Endodermal cell (in vitro differentiated cells): ENCODE data around the gene SORCS2. TPM values are rescaled to one million over a fixed set of nuclear protein-coding genes. Genes with fewer than 3 reads are reported as not detected.
A peak's percentile ranks its signal among the peaks of the same experiment; 100 is the strongest.

Source experiments
- DNase-seq: peaks from one replicate; pipeline ENCODE4 v3.0.0-alpha.2; 2017
- H3K27ac ChIP-seq: 2 replicates; pipeline ENCODE4 v1.5.1; 2013; ENCODE audit warnings: mild to moderate bottlenecking, low read depth, low read length, moderate library complexity
- H3K27me3 ChIP-seq: 2 replicates; pipeline ENCODE4 v1.6.1; 2013; ENCODE audit warnings: mild to moderate bottlenecking, low read length, moderate library complexity; ENCODE audit not compliant: insufficient read depth, control insufficient read depth, poor library complexity, severe bottlenecking
- H3K36me3 ChIP-seq: 2 replicates; pipeline ENCODE4 v1.7.0; 2013; ENCODE audit warnings: mild to moderate bottlenecking, low read length, moderate library complexity; ENCODE audit not compliant: control insufficient read depth, insufficient read depth
- H3K4me1 ChIP-seq: one replicate; pipeline ENCODE4 v1.7.0; 2013; ENCODE audit warnings: low read length; ENCODE audit not compliant: control insufficient read depth, insufficient read depth
- H3K4me3 ChIP-seq: 2 replicates; pipeline ENCODE4 v1.5.1; 2013; ENCODE audit warnings: mild to moderate bottlenecking, low read length, moderate library complexity
- H3K9ac ChIP-seq: 2 replicates; pipeline ENCODE4 v1.6.1; 2013; ENCODE audit warnings: mild to moderate bottlenecking, low read length, moderate library complexity; ENCODE audit not compliant: poor library complexity, severe bottlenecking; ENCODE audit errors: extremely low read depth
- H3K9me3 ChIP-seq: 2 replicates; pipeline ENCODE4 v1.6.1; 2013; ENCODE audit warnings: mild to moderate bottlenecking, low read length, moderate library complexity; ENCODE audit not compliant: control insufficient read depth
- H3K27ac Mint-ChIP-seq: 2 replicates; pipeline ENCODE4 v1.8.0; 2020; ENCODE audit warnings: mixed read lengths
- H3K27me3 Mint-ChIP-seq: 2 replicates; pipeline ENCODE4 v1.8.0; 2021; ENCODE audit warnings: mild to moderate bottlenecking, mixed read lengths; ENCODE audit not compliant: insufficient read depth
- H3K36me3 Mint-ChIP-seq: 2 replicates; pipeline ENCODE4 v1.8.0; 2020; ENCODE audit warnings: low read depth, mixed read lengths
- H3K4me1 Mint-ChIP-seq: 2 replicates; pipeline ENCODE4 v1.8.0; 2020; ENCODE audit warnings: mixed read lengths
- H3K4me3 Mint-ChIP-seq: 2 replicates; pipeline ENCODE4 v1.8.0; 2020; ENCODE audit warnings: mild to moderate bottlenecking, moderate library complexity, mixed read lengths
- H3K9me3 Mint-ChIP-seq: 2 replicates; pipeline ENCODE4 v1.8.0; 2020; ENCODE audit warnings: mild to moderate bottlenecking, mixed read lengths
- CTCF ChIP-seq: fragments of 200-600 bp; sonication (generic); conservative IDR thresholded peaks from 2 replicates; pipeline ENCODE4 v1.5.0; 2021; ENCODE audit warnings: antibody characterized with exemption, mild to moderate bottlenecking
- WGBS, 2 experiments: methylation state at CpG; one replicate each; pipeline versions ENCODE4 v1.1.5 to v1.1.7; 2013; ENCODE audit warnings: missing lambda C conversion rate in 2 of 2, mixed read lengths in 1 of 2; ENCODE audit not compliant: insufficient coverage in 1 of 2, insufficient read length in 1 of 2; 5-methylcytosine and 5-hydroxymethylcytosine counted together
- total RNA-seq, 2 donors: library from RNA; stranded (reverse); fragmentation: NEBNext Ultra II Directional in 1 of 2; extraction: Animal tissue kit (Norgen Biotek cat#: 25700) in 1 of 2; gene quantifications; 2 replicates in 1 of 2; 3 replicates in 1 of 2; pipeline ENCODE4 v1.2.1, GENCODE V29; 2021

The SORCS2 gene
- total RNA-seq, 2 donors from 2014 or later: 1.4 to 1.9 TPM

DNA sequence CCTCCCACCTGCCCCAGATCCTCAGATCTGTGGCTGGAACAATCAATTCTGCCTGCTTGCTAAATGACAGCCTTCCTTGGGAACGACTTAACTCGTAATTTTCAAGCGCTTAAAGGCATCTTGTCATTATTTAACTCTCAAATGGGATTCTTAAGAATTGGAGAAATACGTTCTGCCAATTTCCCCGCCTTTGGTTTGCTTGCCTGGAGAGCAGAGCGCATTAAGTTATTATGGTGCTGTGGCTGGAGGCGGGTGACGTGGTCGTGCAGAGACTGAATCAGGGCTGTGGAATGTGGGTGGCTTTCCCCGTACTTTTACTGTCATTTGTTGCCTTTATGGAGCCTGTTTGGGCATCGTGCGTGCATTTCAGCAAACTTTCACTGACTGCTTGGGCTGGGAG lies 321.3 kb downstream of the SORCS2 start:
- Histone ChIP-seq H3K27ac (no peak overlapping the region), H3K4me3 (no peak overlapping the region), H3K9me3 (no peaks in the 10 kb centered on the region), H3K27me3 (no peaks in the 10 kb centered on the region), H3K9ac (no peak overlapping the region), H3K4me1 (no peaks in the 10 kb centered on the region), H3K36me3 (no peaks in the 10 kb centered on the region)
- Mint-ChIP-seq H3K4me1 (no peaks in the 10 kb centered on the region), H3K36me3 (no peaks in the 10 kb centered on the region), H3K4me3 (no peak overlapping the region), H3K27ac (no peak overlapping the region), H3K9me3 (no peaks in the 10 kb centered on the region), H3K27me3 (no peaks in the 10 kb centered on the region)
- no peak for TF ChIP-seq CTCF
- WGBS, 2 experiments: 87 to 89% methylated on average over 10 to 12 of the region's 12 CpGs
- DNase-seq: no peak

- Histone ChIP-seq H3K9me3 (no peaks in the 10 kb centered on the region), H3K27ac (no peak overlapping the region), H3K27me3 (no peaks in the 10 kb centered on the region), H3K4me3 (no peak overlapping the region), H3K36me3 (no peaks in the 10 kb centered on the region), H3K4me1 (no peaks in the 10 kb centered on the region), H3K9ac (no peak overlapping the region)
- no peak for DNase-seq
- Mint-ChIP-seq H3K4me3 (no peak overlapping the region), H3K27ac (peak overlapping the region; percentile 60), H3K4me1 (no peaks in the 10 kb centered on the region), H3K36me3 (no peaks in the 10 kb centered on the region), H3K27me3 (peaks cover 3% of the 10 kb centered on the region), H3K9me3 (no peaks in the 10 kb centered on the region)
- WGBS, 2 experiments: 87 to 91% methylated on average over 3 to 5 of the region's 5 CpGs
- no peak for TF ChIP-seq CTCF
Observed at GRCh38 chr4:7514281-7514680, 321.9 kb downstream of the SORCS2 start.

DNA sequence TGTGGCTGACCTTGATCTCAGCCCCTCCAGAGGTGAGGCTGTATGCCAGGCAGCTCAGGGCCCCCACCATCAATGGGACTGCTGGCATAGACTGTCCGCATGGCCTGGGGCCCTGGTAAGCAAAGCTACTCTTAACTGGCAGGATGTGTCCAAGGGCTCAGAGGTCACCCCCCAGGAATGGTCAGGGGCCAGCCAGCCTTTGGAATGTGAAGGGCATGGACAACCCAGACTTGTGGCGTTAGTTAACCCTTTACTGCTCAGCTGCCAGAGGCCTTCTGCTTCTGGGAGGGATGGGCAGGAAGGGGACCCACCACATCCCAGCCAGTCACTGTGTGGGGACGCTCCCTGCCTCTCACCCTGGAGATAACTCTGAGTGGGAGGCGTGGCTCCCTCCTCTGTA lies 322.5 kb downstream of the SORCS2 start:
- Mint-ChIP-seq H3K27me3 (peaks cover 5% of the 10 kb centered on the region), H3K36me3 (no peaks in the 10 kb centered on the region), H3K4me3 (no peak overlapping the region), H3K27ac (no peak overlapping the region), H3K9me3 (no peaks in the 10 kb centered on the region), H3K4me1 (no peaks in the 10 kb centered on the region)
- no peaks in the 10 kb centered on the region for H3K4me1 ChIP-seq
- no peaks in the 10 kb centered on the region for H3K27me3 ChIP-seq
- H3K36me3 ChIP-seq: no peaks in the 10 kb centered on the region
- no peaks in the 10 kb centered on the region for H3K9me3 ChIP-seq
- no peak overlapping the region for H3K9ac ChIP-seq
- TF ChIP-seq CTCF: no peak
- H3K4me3 ChIP-seq: no peak overlapping the region
- 91% methylated on average over 4 of the region's 4 CpGs; no CpG with 5 or more reads in 1 of the 2 experiments for WGBS, 2 experiments
- peak overlapping the region; percentile 49 for H3K27ac ChIP-seq
- no peak for DNase-seq
